ENCODE measurements around the gene SALL2.
A peak's percentile ranks its signal among the peaks of the same experiment; 100 is the strongest.

The SALL2 gene

GRCh38 chr14:21536418-21537089, 10.4 kb upstream of the SALL2 start:
- TF ChIP-seq CTCF (conservative IDR thresholded peaks at IDR 0.05; ENCODE audit: low read length), result no peak
- no peak for DNase-seq (ENCODE audit: low read depth)
- peak overlapping the region; percentile 18; the same call in 1 of the 2 replicates for H3K4me3 ChIP-seq (ENCODE audit: low read length)

GRCh38 chr14:21535545-21536417, 9.6 kb upstream of the SALL2 start:
- no peak overlapping the region for H3K4me3 ChIP-seq (ENCODE audit: low read length)
- no peak for DNase-seq (ENCODE audit: low read depth)
- TF ChIP-seq CTCF (conservative IDR thresholded peaks at IDR 0.05; ENCODE audit: low read length), result no peak

GRCh38 chr14:21534576-21534975, 8.4 kb upstream of the SALL2 start:
- DNase-seq (ENCODE audit: low read depth), result no peak
- H3K4me3 ChIP-seq (ENCODE audit: low read length), result no peak overlapping the region
- no peak for TF ChIP-seq CTCF (conservative IDR thresholded peaks at IDR 0.05; ENCODE audit: low read length)

- no peak overlapping the region for H3K4me3 ChIP-seq (ENCODE audit: low read length)
- DNase-seq (ENCODE audit: low read depth), result no peak
- TF ChIP-seq CTCF (conservative IDR thresholded peaks at IDR 0.05; ENCODE audit: low read length), result no peak
Observed at GRCh38 chr14:21533294-21533693, 7.1 kb upstream of the SALL2 start.

GRCh38 chr14:21529515-21529914, 3.4 kb upstream of the SALL2 start:
- TF ChIP-seq CTCF (conservative IDR thresholded peaks at IDR 0.05; ENCODE audit: low read length), result no peak

GRCh38 chr14:21528381-21529348, 2.5 kb upstream of the SALL2 start:
- TF ChIP-seq CTCF (conservative IDR thresholded peaks at IDR 0.05; ENCODE audit: low read length), result no peak
- H3K4me3 ChIP-seq (ENCODE audit: low read length), result no peak overlapping the region
- no peak for DNase-seq (ENCODE audit: low read depth)

More at GRCh38 chr14:21529515-21529914, 3.4 kb upstream of the SALL2 start:
- no peak overlapping the region for H3K4me3 ChIP-seq (ENCODE audit: low read length)
- no peak for DNase-seq (ENCODE audit: low read depth)

Data from AG10803 (cell line).